NCI-H510A treated with DMSO at 0.1 percent for 48 hours (cell line): ENCODE measurements around the gene RASAL2.
"Not testable (repeated sequence)": the region's sequence is repeated elsewhere in the genome, so short reads cannot be mapped to it uniquely, and the experiment has no call there.

Experiments used
- DNase-seq: peaks from one replicate; lab custom pipeline; 2025; lab: John Stamatoyannopoulos, UW

RASAL2 gene

DNA sequence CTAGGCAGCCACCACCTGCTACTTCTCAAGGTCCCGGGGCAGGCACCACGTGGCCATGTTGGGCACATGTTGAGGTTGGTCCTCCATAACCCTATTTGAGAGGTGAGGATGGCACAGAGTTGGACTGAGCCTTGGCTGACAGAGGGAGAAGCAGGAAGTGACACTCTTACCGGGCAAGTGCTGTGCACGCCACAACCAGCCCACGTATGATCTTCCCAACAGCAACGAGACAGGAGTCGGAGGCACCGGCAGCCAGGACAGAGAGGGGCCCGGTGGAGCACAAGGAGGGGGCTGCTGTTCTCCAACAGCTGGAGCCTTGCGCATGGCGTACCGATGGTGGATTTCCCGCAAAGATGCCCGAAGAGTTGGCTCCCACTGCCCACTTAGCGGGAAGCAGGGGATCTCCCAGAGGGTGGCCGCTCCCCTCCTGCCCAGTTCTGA lies 399.4 kb downstream of the RASAL2 start:
- no peak for DNase-seq

- no peak for DNase-seq
Observed at GRCh38 chr1:178494569-178494971, 400.7 kb downstream of the RASAL2 start.

- DNase-seq = no peak
Observed at GRCh38 chr1:178495158-178495557, 401.3 kb downstream of the RASAL2 start.

DNA sequence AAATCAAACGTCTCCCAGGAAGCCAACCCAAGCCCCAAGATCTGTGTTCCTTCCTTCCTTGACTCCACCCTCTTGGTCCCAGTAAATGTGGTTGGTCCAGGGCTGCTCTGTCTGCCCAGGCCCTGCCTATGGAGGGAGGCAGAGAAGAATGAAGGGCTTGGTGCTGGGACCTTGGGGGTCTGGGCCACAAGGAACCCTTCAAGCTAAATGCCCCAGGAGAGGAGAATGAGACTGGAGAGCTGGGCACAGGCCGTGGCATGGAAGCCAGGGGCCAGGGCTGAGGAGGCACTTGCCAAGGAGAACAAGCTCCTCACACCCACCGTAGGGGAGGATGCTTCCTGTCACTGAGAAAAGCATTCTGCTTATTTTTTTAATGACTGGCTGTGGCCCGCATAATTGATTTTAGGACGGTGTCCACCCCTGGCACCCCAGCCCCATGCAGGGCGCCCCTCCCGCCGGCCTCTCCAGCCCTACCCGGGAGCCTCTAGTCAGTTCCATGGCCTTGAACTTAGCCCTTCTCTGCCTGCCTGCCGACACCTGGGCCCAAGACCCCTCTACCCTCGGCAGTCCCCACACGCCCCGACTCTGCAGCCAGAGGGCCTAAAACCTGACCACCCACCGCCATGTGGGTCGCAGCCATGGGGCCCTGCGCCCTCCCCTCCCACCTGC lies 402.0 kb downstream of the RASAL2 start:
- DNase-seq = no peak

GRCh38 chr1:178496410-178497135 lies 402.7 kb downstream of the RASAL2 start, which contains the start of gene CLEC20A:
CLEC20A (minus strand) TSS chr1:178496964; CDS start chr1:178496939, 25 bp downstream.
- no peak for DNase-seq

DNA sequence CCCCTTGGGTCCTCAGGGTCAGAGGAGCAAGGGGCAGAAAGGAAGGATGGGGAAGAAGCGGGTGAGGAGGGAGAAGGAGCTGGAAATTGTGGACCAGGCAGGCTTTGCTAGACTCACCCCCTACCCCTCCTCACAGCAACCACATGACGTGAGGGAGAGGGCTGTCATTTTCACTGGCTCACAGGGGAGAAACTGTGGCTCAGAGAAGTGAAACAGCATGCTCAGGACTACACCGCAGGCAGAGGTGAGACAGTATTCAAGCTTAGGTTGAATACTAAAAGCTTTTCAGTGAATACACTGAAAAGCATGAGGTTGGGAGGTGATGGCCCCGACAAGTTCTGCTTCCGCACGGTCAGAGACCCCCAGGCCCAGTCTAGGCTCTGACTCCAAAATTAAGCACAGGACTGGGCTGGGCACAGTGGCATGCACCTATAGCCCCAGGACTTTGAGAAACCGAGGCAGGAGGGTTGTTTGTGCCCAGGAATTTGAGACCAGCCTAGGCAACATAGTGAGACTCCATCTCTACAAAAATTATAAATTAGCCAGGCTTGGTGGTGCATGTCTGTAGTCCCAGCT lies 404.1 kb downstream of the RASAL2 start:
- no peak for DNase-seq

GRCh38 chr1:178498896-178499675 lies 405.2 kb downstream of the RASAL2 start:
- DNase-seq = no peak

GRCh38 chr1:178500091-178500770 lies 406.3 kb downstream of the RASAL2 start:
- DNase-seq = no peak

- DNase-seq = no peak
Observed at GRCh38 chr1:178500936-178501554, 407.1 kb downstream of the RASAL2 start.

- DNase-seq = peak; percentile 65
Observed at GRCh38 chr1:178501705-178502329, 407.9 kb downstream of the RASAL2 start.

DNA sequence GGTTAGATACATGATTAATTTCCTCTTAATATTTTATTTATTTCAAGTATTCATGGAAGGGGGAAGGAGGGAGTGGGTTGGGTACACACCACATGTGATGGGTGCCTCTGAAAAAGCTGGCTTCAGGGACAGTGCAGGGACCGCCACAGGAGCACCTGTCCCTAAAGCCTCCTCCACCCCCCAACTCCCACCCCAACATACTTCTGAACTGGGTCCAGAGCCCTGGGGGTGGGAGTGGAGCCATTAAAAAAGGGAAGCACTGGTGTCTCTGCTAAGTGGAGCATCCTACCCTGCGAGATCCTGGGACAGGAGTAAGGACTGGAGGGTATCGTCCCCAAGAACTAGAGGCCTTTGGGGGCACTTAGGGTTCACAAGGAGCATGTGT lies 408.4 kb downstream of the RASAL2 start:
- DNase-seq = no peak

DNA sequence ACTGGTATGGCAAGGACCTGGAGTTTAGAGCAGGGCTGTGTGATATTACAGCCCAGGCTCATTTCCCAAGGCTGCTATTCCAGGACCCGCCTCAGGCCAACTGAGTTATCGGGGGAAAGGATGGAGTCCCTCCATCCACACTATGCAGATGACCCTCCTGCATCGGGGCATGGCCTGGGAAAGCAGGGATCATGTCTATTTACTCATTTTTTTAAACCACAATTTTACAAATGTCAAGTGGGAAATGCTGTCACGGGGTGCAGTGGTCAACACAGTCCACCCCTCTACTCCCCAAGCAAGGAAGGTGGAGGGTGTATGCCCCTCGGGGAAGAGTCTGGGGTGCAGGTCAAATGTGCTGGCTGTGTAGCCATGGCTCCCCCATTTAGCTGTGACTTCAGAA lies 409.0 kb downstream of the RASAL2 start:
- no peak for DNase-seq

DNA sequence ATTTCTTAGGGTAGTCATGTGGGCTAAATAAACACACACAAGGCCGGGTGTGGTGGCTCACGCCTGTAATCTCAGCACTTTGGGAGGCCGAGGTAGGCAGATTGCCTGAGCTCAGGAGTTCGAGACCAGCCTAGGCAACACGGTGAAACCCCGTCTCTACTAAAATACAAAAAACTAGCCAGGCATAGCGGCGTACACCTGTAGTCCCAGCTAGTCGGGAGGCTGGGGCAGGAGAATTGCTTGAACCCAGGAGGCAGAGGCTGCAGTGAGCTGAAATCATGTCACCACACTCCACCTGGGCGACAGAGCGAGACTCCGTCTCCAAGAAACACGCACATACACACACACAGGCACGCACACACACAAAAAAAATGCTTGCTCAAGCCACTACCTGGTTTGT lies 409.4 kb downstream of the RASAL2 start:
- not testable (repeated sequence) for DNase-seq

DNA sequence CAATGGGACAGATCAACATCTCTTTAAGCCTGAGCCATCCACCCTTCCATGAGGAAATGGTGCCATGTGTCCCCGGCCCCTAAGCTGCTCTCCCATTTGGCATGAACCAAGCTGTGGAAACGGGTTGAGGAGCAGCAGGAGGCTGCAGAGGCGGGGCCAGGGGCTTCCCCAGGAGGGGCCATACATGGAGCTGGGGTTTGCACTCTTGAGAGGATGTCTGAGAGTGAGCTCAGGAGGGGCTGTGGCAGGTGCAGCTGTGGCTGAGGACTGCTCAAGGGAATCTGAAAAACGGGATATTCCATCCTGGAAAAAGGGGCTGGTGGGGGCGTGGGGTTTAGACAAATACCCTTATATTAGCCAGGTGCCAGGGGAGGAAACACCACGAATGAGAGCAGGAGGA lies 409.9 kb downstream of the RASAL2 start:
- DNase-seq = no peak

- no peak for DNase-seq
Observed at GRCh38 chr1:178504286-178504685, 410.4 kb downstream of the RASAL2 start.

DNA sequence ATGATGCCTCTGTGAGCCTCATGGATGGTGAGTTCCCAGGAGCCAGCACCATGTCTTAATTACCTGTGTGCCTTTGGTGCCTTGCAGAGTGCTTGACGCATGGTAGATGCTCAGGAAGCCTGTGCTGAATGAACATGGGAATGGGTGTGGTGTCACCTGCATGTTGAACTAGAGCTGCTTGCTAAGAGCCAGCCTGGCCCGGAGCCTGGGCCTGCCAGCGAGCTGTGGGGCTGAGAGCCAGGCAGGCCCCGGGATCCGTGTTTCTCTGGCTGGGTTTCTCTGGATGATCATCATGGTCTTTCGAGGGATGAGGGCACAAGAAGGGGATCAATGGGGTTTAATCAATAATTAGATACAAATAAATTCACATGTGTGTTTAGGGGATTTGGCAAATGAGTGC lies 412.3 kb downstream of the RASAL2 start:
- DNase-seq = no peak

DNA sequence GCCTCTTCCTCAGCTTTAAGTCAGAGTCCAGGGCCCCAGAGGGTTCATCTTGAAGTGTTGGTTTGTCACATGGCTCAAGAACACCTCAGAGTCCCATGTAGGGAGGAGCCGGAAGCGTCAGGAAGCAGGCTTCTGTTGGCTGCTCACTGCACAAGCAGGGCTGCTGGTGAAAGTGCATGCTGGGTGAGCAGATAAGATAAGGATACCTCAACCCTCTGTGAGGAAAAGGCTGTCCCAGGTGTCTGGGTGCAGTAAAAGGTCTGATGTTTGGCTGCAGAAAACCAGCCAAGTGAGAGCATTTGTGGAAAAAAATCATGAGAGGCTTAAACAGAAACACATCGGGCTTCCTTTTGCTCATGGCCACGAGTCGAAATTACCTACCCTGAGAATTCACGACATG lies 412.8 kb downstream of the RASAL2 start:
- DNase-seq = no peak

DNA sequence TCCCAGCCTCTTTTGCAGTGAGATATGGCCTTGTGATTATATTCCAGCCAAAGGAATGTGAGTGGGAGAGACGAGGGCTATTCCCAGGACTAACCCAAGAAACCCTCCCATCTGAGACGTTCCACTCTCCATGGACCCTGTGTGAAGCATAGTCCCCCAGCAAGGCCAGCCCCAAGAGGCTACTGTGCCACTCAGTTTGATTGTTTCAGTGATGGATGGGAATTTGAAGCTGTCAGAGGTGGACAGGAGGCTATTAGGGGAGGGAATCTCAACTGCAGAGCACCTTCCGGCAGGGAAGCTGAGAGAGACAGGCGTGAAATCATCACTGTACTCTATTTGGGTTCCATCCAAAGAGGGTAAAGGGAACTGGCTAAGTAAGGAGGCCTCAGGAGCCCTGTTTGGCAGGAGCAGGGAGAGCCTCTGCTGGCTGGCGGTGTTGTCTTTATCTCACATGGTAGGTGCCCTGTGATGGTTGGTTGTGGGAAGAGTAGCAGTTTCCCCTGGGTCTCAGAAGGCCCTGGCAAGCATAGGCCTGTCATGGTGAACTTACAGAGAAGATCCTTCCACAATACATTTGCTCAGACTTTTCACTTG lies 415.6 kb downstream of the RASAL2 start:
- DNase-seq = no peak

DNA sequence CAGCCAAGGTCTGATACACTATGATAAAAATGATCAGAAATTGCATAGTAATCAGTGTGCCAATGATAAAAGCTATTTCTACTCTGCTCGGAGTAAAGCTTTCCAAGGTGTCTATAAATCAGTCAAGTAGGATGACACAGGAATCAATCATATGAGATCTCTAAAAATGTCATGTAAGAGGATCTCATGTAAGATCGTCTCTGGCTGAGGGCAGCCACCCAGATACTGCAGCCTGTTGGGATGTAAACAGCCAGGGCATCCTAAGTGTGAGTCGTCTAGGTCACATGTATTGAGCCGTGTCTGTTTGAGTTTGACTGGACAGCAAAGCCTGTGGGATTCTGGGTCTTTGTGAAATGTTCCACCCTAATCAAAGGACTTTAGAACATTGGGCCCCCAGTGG lies 416.3 kb downstream of the RASAL2 start:
- DNase-seq = no peak

- no peak for DNase-seq
Observed at GRCh38 chr1:178512566-178513277, 418.8 kb downstream of the RASAL2 start, which contains the start of gene TEX35. TEX35 (plus strand) TSS chr1:178513109; CDS start chr1:178513189, 80 bp downstream.
